ENCODE data around the gene WHRN. TPM values are rescaled to one million over a fixed set of nuclear protein-coding genes. Genes with fewer than 3 reads are reported as not detected.

The WHRN gene
- total and polyA plus RNA-seq, 2 donors (not counting 1 experiment from before 2014, with no cell fraction given): 19.4 to 95.7 TPM

DNA sequence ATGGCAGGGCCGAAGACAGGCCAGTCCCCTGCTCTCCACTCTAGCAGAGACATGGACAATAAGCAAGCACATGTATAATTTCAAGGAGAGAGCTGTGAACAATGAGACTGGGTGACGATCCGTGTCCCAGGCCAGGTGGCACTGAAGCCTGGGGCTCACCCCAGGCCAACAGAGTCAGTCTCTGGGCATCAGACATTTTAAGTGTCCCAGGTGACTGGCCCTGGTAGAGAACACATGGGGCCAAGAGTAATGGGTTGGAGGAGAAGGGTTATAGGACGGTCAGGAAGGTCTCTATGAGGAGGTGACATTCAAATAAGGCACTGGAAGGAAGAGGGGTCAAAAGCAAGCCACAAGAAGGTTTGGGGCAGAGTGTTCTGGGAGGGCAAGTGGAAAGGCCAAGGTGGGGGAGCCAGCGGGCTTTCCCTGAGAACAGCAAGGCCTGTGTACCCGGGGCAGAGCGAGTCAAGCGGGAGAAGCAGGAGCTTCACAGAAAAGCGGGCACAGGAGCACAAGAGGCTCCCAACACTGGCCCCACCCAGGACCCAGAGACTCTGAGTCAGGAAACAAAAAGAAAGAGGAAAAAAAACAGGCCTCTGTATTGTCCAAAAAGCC is 116.4 kb downstream of the WHRN start:
- peak overlapping the region; percentile 77 for H3K9ac ChIP-seq (ENCODE audit: low read length)
- no peaks in the 10 kb centered on the region for H3K27me3 ChIP-seq (replicated peaks in 1 of 4; ENCODE audit: control extremely low read depth in 1 of 4, control insufficient read depth in 3 of 4, insufficient read depth in 4 of 4, low read length in 3 of 4)
- intact Hi-C loops (cut with micrococcal nuclease): no loop called here
- DNase-seq (no peak), ATAC-seq (ENCODE audit: low read depth) (no peak)
- TF ChIP-seq, protein P1, sequence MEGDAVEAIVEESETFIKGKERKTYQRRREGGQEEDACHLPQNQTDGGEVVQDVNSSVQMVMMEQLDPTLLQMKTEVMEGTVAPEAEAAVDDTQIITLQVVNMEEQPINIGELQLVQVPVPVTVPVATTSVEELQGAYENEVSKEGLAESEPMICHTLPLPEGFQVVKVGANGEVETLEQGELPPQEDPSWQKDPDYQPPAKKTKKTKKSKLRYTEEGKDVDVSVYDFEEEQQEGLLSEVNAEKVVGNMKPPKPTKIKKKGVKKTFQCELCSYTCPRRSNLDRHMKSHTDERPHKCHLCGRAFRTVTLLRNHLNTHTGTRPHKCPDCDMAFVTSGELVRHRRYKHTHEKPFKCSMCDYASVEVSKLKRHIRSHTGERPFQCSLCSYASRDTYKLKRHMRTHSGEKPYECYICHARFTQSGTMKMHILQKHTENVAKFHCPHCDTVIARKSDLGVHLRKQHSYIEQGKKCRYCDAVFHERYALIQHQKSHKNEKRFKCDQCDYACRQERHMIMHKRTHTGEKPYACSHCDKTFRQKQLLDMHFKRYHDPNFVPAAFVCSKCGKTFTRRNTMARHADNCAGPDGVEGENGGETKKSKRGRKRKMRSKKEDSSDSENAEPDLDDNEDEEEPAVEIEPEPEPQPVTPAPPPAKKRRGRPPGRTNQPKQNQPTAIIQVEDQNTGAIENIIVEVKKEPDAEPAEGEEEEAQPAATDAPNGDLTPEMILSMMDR (IDR thresholded peaks at IDR 0.05): no peak
- TF ChIP-seq EZH2 (IDR thresholded peaks at IDR 0.05; ENCODE audit: borderline replicate concordance, insufficient read depth, low read depth, low read length, poor library complexity, severe bottlenecking): no peak
- peak overlapping the region; percentile 87 to 93 for H3K27ac ChIP-seq (ENCODE audit: low read length in 2 of 2)
- H3K4me3 ChIP-seq (ENCODE audit: control extremely low read depth in 1 of 5, extremely low read depth in 1 of 5, insufficient read depth in 1 of 5, low read depth in 2 of 5, low read length in 4 of 5): peak overlapping the region in 3 of 5 experiments; percentile 75 to 96 (median 89)
- peak overlapping the region; percentile 87 for H3K4me2 ChIP-seq (replicated peaks; ENCODE audit: low read depth, low read length, poor library complexity, severe bottlenecking)
- H3K36me3 ChIP-seq (replicated peaks in 1 of 2; ENCODE audit: control extremely low read depth in 1 of 2, control insufficient read depth in 1 of 2, extremely low read depth in 1 of 2, insufficient read depth in 2 of 2, low read length in 1 of 2): peaks cover 0 to 40% of the 10 kb centered on the region in 2 experiments
- WGBS (ENCODE audit: insufficient coverage): 63% methylated on average over 6 of the region's 9 CpGs
- H2AFZ ChIP-seq (ENCODE audit: insufficient read depth, low read depth, low read length, poor library complexity, severe bottlenecking): no peak overlapping the region
- Mint-ChIP-seq H3K27me3 (no peaks in the 10 kb centered on the region), H3K27ac (peak overlapping the region; percentile 93), H3K9me3 (ENCODE audit: insufficient read depth) (no peaks in the 10 kb centered on the region), H3K4me1 (peaks cover 84% of the 10 kb centered on the region), H3K4me3 (peak overlapping the region; percentile 97)
- ChIA-PET POLR2A (interaction anchor here (0.5 to 9.2 kb wide), 6 partner anchors 9 to 57 kb away, joined by 3 to 135 read pairs (median 11); no protein-coding TSS in a partner anchor), CTCF (interaction anchor here (1.1 to 4.7 kb wide), 8 partner anchors 8 to 265 kb away, joined by 3 to 41 read pairs (median 10); no protein-coding TSS in a partner anchor)
- peaks cover 99% of the 10 kb centered on the region for H3K79me2 ChIP-seq (ENCODE audit: control insufficient read depth, insufficient read depth, low read length)
- no peaks in the 10 kb centered on the region for H3K9me3 ChIP-seq (ENCODE audit: control extremely low read depth in 1 of 3, control insufficient read depth in 2 of 3, insufficient read depth in 1 of 3, low read length in 2 of 3)
- peaks cover 75 to 84% of the 10 kb centered on the region in 2 donors for H3K4me1 ChIP-seq (ENCODE audit: control insufficient read depth in 2 of 2, insufficient read depth in 2 of 2, low read length in 2 of 2)
- peaks cover 71% of the 10 kb centered on the region for H4K20me1 ChIP-seq (ENCODE audit: control insufficient read depth, insufficient read depth, low read length, poor library complexity, severe bottlenecking)

DNA sequence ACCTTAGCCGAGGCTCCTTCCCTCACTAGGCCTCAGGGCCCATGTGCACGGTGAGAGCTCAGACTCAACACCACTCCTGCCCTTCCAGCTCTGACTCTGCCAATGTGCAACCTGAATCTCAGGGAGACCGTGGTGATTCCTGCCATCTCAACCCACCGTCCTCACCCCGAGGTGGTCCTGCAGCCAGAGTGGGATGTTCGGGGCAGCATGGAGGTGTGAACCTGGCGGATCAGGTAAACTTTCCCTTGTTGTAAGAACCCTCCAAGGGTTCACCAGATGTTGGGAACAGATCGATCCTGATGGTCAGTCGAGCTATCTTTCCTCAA is 117.0 kb downstream of the WHRN start:
- TF ChIP-seq, protein P1 (IDR thresholded peaks at IDR 0.05): no peak
- intact Hi-C loops (cut with micrococcal nuclease): no loop called here

More for the DNA sequence above, 117.0 kb downstream of the WHRN start:
- H3K4me1 ChIP-seq (ENCODE audit: control insufficient read depth in 2 of 2, insufficient read depth in 2 of 2, low read length in 2 of 2): peaks cover 75 to 84% of the 10 kb centered on the region in 2 donors
- Mint-ChIP-seq H3K4me3 (peak overlapping the region; percentile 97), H3K9me3 (ENCODE audit: insufficient read depth) (no peaks in the 10 kb centered on the region), H3K4me1 (peaks cover 85% of the 10 kb centered on the region), H3K27me3 (no peaks in the 10 kb centered on the region), H3K27ac (peak overlapping the region; percentile 93)
- H3K9ac ChIP-seq (ENCODE audit: low read length): peak overlapping the region; percentile 77
- CTCF ChIA-PET: interaction anchor here (0.7 to 6.4 kb wide), 14 partner anchors 9 to 265 kb away, joined by 3 to 85 read pairs (median 9); no protein-coding TSS in a partner anchor
- no peaks in the 10 kb centered on the region for H3K27me3 ChIP-seq (replicated peaks in 1 of 4; ENCODE audit: control extremely low read depth in 1 of 4, control insufficient read depth in 3 of 4, insufficient read depth in 4 of 4, low read length in 3 of 4)
- POLR2A ChIA-PET: interaction anchor here (0.6 to 9.2 kb wide), 7 partner anchors 7 to 56 kb away, joined by 3 to 135 read pairs (median 6); no protein-coding TSS in a partner anchor
- H3K9me3 ChIP-seq (ENCODE audit: control extremely low read depth in 1 of 3, control insufficient read depth in 2 of 3, insufficient read depth in 1 of 3, low read length in 2 of 3): no peaks in the 10 kb centered on the region
- no peak for ATAC-seq (ENCODE audit: low read depth)
- H3K4me3 ChIP-seq (ENCODE audit: control extremely low read depth in 1 of 5, extremely low read depth in 1 of 5, insufficient read depth in 1 of 5, low read depth in 2 of 5, low read length in 4 of 5): peak overlapping the region; percentile 75 to 96 (median 89)
- no peak overlapping the region for H2AFZ ChIP-seq (ENCODE audit: insufficient read depth, low read depth, low read length, poor library complexity, severe bottlenecking)
- H3K36me3 ChIP-seq (replicated peaks in 1 of 2; ENCODE audit: control extremely low read depth in 1 of 2, control insufficient read depth in 1 of 2, extremely low read depth in 1 of 2, insufficient read depth in 2 of 2, low read length in 1 of 2): peaks cover 0 to 43% of the 10 kb centered on the region in 2 experiments
- H3K4me2 ChIP-seq (replicated peaks; ENCODE audit: low read depth, low read length, poor library complexity, severe bottlenecking): peak overlapping the region; percentile 87
- no peak for DNase-seq
- WGBS (ENCODE audit: insufficient coverage): 67% methylated on average over 9 of the region's 9 CpGs
- peaks cover 99% of the 10 kb centered on the region for H3K79me2 ChIP-seq (ENCODE audit: control insufficient read depth, insufficient read depth, low read length)
- H3K27ac ChIP-seq (ENCODE audit: low read length in 2 of 2): peak overlapping the region; percentile 87 to 93
- H4K20me1 ChIP-seq (ENCODE audit: control insufficient read depth, insufficient read depth, low read length, poor library complexity, severe bottlenecking): peaks cover 77% of the 10 kb centered on the region
